Stimulated activated naive CD8-positive, alpha-beta T cell treated with anti-CD3 and anti-CD28 coated beads, Interleukin-15, Interleukin-2, amounts not matched to agents 100 U/mL and 50 U/mL, for 24 hours (primary cell): ENCODE results near the gene SNIP1.
A peak's percentile ranks its signal among the peaks of the same experiment; 100 is the strongest.
"Not testable (repeated sequence)": the region's sequence is repeated elsewhere in the genome, so short reads cannot be mapped to it uniquely, and the experiment has no call there.

Experiments used
- ATAC-seq: fragments of 150-1000 bp; cut with Tn5 transposase; one replicate; pipeline ENCODE4 v1.10.0; 2021
- DNase-seq: peaks from one replicate; pipeline ENCODE4 v3.0.0; 2021

SNIP1 gene, protein sequence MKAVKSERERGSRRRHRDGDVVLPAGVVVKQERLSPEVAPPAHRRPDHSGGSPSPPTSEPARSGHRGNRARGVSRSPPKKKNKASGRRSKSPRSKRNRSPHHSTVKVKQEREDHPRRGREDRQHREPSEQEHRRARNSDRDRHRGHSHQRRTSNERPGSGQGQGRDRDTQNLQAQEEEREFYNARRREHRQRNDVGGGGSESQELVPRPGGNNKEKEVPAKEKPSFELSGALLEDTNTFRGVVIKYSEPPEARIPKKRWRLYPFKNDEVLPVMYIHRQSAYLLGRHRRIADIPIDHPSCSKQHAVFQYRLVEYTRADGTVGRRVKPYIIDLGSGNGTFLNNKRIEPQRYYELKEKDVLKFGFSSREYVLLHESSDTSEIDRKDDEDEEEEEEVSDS

DNA sequence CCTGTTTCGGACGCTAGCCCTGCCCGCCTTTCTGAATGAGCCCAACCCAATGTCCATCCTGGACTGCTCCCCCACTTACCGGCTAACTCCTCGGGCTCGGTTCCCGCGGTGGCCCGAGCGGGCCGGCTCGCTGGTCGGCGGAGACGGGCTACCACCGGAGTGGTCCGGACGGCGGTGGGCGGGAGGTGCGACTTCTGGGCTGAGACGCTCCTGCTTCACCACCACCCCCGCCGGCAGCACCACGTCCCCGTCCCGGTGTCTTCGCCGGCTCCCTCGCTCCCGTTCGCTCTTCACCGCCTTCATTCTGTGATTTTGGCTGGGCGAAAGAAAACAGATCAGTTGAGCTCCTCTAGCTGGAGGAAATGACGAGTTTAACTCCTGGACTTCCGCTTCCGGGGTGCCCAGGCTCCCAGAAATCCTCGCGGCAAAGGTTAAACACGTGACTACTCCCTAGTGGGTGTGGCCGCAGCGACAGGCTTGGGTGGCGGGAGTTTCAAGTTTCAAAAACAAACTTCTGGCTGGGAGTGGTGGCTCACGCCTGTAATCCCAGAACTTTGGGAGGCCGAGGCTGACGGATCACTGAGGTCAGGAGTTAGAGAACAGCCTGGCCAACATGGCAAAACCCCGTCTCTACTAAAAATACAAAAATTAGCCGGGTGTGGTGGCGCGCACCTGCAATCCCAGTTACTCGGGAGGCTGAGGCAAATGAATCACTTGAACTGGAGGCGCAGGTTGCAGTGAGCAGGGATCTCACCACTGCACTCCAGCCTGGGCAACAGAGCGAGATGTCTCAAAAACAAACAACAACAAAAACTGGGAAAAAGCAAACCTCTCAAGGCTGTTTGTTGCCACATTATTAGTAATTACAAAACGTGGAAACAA, at the start of gene SNIP1:
Gene SNIP1 (minus strand): TSS at position 367 of the 882 bp plus-strand sequence. CDS start 64 bp downstream, at position 303.
- peak; percentile 98 for ATAC-seq

GRCh38 chr1:37602750-37603694, 48.9 kb upstream of the SNIP1 start:
- ATAC-seq: peak; percentile 52
- DNase-seq: peak; percentile 16

More for the DNA sequence above, at the start of gene SNIP1:
- peak; percentile 88 for DNase-seq

DNA sequence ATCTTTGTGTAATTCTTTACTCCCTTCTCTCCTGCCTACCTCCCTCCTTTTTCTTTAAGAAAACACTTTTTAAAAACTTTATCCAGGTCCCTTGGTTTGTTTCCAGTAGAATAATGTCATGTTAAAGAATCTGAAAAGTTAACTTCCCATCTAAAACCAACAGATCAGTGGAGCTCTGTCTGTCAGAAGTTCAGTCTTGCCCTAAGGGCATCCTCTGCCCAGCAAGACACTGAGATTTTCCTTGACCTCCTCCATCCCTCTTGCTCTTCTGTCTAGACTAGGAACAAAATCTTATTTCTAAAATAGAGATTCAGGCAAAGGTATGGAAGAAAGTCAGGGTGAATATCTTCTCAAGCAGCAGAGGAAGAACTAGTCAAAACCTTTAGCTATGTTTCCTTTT, 47.3 kb upstream of the SNIP1 start:
- DNase-seq (no peak), ATAC-seq (no peak)

GRCh38 chr1:37599940-37600339, 45.8 kb upstream of the SNIP1 start:
- ATAC-seq (no peak), DNase-seq (no peak)

- peak; percentile 5 for ATAC-seq
- no peak for DNase-seq
These were observed 42.1 kb upstream of the SNIP1 start for GRCh38 chr1:37596182-37596667.

- ATAC-seq: peak; percentile 100
These were observed 41.5 kb upstream of the SNIP1 start, which contains the start of gene GNL2 for GRCh38 chr1:37595440-37596181. GNL2 (minus strand) TSS chr1:37595937; CDS start chr1:37595822, 115 bp downstream.

GRCh38 chr1:37593726-37594125, 39.6 kb upstream of the SNIP1 start:
- ATAC-seq: no peak
- no peak for DNase-seq

More at GRCh38 chr1:37595440-37596181, 41.5 kb upstream of the SNIP1 start, which contains the start of gene GNL2:
- peak; percentile 97 for DNase-seq

DNA sequence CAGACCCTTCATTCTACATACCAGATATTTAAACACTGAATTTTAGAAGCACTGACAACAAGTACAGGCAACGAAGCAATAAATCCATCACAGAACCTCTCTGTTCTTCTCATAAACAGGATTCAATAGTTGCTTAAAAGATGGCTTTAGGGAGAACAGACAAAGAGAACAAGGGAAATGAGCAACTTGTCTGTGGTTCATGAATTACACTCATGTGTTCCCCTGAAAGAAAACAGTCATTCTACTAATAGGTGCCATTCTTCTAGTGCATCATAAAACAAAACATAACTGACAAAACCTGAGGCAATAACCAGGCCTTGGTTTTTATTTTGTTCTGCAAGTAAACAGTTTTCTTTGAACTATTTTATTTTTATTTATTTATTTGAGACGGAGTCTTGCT, 34.8 kb upstream of the SNIP1 start:
- DNase-seq (no peak), ATAC-seq (no peak)

DNA sequence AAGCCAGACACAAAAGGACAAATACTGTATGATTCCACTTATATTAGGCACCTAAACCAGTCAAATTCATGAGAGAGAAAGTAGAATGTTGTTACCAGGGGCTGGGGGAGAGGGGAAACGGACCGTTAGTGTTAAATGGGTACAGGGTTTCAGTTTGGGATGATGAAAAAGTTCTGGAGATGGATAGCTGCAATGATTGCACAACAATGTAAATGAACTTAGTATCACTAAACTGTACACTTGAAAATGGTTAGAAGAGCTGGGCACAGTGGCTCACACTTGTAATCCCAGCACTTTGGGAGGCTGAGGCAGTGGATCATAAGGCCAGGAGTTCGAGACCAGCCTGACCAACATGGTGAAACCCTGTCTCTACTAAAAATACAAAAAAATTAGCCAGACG, 30.5 kb upstream of the SNIP1 start:
- not testable (repeated sequence) for ATAC-seq, DNase-seq

DNA sequence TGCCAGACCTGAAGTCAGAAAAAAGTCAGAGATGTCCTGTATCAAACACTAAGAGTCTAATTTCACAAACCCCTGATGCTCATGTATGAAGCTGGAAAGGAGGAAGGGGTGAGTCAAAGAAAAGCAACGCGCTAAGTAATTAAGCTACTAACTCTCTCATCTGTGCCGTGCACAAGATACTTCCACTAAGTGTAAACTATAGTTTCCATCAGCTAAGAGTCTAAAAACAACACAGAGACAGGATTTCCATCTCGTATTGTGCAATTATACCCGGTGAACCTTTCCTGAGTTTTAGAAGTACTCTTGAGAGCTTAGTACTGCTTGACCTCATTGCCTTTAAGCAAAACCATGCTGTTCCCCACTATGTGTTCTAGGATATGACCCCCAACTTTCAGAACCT, 21.6 kb upstream of the SNIP1 start:
- ATAC-seq (no peak), DNase-seq (no peak)

DNA sequence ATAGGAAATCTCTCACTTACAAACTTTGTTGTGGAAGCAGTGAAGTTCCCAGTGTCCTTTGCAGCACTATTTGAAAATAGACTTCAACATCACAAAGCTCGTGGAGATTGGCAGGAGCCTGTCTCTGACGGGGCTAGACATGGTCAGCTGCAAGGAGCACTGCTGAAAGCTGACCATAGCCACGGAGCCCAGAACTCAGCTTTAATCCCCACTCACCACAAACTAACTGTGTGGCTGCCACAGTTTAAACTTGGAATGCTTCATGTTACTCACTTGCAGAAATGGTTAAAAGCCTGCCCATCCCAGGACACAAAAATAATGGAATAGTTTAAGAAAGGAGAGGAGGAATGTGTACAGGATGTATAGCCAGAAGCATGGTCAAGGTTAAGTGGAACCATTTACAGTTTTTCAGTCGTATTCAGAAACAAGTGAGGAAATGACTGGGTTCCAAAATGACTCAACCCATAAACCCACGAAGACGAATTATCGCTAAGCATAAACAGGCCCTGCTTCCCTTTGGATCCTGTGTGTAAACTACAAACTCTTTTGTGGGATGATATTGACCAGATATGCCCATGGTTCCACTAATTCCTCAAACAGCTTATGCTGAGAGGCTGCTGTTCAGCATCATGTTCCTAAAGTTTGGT, 20.9 kb upstream of the SNIP1 start:
- DNase-seq (no peak), ATAC-seq (peak; percentile 46)

- DNase-seq (no peak), ATAC-seq (no peak)
These were observed 16.6 kb upstream of the SNIP1 start for GRCh38 chr1:37570528-37571334.

DNA sequence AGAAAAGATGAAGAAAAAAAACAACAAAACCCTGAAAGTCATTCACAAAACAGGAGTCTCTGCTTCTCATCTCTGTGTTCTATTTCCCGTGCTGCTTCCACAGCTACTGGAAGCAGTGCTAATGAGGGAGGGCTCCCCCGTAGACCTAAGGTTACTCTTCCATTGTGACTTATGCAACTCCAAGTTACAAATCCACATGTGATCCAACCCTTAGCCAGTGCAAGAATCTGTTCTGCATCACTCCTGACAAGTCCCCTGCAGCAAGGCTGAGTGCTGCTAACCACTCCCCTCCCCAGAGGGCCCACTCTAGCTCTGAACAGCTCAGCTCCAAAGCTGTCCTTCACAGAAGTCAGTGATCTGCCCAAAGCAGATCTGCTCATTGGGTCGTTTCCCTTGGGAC, 12.9 kb upstream of the SNIP1 start:
- ATAC-seq (no peak), DNase-seq (no peak)

DNA sequence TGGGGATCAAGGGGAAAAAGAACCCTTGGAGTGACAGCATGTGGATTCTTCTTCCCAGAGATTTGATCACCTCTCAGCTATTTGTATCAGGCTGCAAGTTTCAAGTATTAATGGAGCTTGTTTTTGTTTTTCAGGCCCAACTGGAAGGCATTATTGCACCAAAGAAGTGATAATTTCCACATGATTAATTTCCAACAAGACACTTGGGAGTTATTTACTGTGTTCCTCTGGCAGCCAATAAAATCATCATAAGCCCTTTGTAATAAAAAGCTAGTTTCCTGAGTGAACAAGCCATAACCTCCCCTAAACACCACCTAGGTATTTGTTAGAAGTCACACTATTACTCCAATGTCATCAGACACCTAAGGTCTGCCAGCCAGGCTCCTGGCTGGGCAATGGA, 10.8 kb upstream of the SNIP1 start:
- DNase-seq (no peak), ATAC-seq (no peak)

- DNase-seq (no peak), ATAC-seq (no peak)
These were observed 8.9 kb upstream of the SNIP1 start for GRCh38 chr1:37562984-37563383.

DNA sequence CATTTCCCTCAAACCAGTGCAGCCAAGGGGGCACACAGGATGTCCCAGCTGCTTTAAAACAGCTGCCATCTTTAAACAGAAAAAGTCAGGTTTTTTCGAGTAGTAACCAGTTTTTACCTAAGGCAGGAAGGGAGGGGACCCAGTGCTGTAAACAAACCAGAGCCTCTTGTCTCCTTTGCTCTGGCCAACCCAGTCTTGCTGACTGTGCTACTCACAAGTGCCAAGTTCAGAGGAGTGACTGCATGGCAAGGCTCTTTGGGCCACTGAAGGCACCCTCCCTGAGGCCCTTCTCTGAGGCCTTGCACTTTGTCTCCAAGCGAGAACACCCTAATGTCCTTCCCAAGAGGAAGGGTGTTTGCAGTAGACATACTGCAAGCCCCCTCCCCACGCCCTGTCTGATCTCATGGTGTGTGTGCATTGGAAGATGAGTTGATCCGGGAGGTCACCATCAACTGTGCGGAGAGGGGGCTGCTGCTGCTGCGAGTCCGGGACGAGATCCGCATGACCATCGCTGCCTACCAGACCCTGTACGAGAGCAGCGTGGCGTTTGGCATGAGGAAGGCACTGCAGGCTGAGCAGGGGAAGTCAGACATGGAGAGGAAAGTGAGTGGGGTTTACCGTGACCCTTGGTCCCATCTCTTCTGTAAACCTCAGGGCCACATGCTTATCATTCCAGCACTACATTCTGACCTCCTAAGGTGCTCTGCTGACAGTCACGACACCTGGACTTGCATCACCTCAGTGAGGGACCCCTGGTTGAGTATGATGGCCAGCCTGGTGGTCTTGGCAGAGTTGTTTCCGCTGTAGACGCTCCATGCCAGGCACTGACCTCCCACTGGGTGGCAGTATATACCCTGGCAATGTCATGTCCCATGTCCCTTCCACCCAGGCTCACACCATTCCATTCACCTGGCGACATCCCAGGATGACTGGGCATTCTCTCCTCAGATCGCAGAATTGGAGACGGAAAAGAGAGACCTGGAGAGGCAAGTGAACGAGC, 7.3 kb upstream of the SNIP1 start:
- ATAC-seq: peak; percentile 53
- DNase-seq: peak; percentile 45

GRCh38 chr1:37560401-37561132, 6.5 kb upstream of the SNIP1 start:
- ATAC-seq (no peak), DNase-seq (no peak)
